Sigmoid colon (tissue), 4 donors: Measurements from ENCODE around the gene HSD17B2.

Source experiments
- EP300 ChIP-seq, 4 donors: sonication (generic); formaldehyde crosslinking; IDR thresholded peaks; one replicate each; pipeline ENCODE4 v1.6.1; 2017; ENCODE audit warnings: antibody characterized with exemption in 4 of 4
- POLR2A ChIP-seq, 2 donors: fragments of 450-650 bp; IDR thresholded peaks; one replicate each; pipeline ENCODE4 v1.6.1; 2016; ENCODE audit warnings: antibody characterized with exemption in 2 of 2, mild to moderate bottlenecking in 2 of 2, moderate library complexity in 2 of 2
- POLR2AphosphoS5 ChIP-seq, 4 donors: sonication (generic); formaldehyde crosslinking; IDR thresholded peaks; one replicate each; pipeline ENCODE4 v1.6.1; 2017; ENCODE audit warnings: antibody characterized with exemption in 4 of 4
- TF ChIP-seq, protein P1 (sequence below), 4 experiments: fragments of 450-650 bp in 3 of 4; fragments of 200-600 bp in 1 of 4; IDR thresholded peaks; one replicate each; pipeline ENCODE4 v1.5.1; 2016 to 2019; ENCODE audit warnings: antibody characterized with exemption in 4 of 4, mild to moderate bottlenecking in 3 of 4, moderate library complexity in 2 of 4

DNA sequence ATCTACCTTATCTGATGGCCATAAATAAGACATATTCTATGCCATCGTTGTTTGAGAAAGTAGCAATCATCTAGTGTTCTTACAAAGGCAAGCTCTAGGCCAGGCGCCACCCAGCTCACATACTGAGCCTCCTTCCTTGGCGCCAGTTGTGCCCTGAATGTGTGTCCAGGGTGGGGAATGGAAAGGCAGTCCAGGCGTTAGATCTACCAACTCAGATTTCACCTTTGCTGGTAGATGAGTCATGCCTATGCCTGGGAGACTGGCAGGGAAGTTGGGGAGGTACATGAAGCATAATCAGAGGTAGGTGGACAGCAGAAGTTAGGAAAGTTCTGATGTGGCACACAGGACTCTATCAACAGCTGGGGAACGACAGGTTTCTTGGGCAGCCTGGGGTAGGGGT lies 47.3 kb upstream of the HSD17B2 start:
- TF ChIP-seq POLR2A (IDR thresholded peaks at IDR 0.05), result no peak
- TF ChIP-seq, protein P1, sequence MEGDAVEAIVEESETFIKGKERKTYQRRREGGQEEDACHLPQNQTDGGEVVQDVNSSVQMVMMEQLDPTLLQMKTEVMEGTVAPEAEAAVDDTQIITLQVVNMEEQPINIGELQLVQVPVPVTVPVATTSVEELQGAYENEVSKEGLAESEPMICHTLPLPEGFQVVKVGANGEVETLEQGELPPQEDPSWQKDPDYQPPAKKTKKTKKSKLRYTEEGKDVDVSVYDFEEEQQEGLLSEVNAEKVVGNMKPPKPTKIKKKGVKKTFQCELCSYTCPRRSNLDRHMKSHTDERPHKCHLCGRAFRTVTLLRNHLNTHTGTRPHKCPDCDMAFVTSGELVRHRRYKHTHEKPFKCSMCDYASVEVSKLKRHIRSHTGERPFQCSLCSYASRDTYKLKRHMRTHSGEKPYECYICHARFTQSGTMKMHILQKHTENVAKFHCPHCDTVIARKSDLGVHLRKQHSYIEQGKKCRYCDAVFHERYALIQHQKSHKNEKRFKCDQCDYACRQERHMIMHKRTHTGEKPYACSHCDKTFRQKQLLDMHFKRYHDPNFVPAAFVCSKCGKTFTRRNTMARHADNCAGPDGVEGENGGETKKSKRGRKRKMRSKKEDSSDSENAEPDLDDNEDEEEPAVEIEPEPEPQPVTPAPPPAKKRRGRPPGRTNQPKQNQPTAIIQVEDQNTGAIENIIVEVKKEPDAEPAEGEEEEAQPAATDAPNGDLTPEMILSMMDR (IDR thresholded peaks at IDR 0.05), result no peak
- no peak for TF ChIP-seq EP300 (IDR thresholded peaks at IDR 0.05)
- no peak for TF ChIP-seq POLR2AphosphoS5 (IDR thresholded peaks at IDR 0.05)
